Mesothelial cell of epicardium (in vitro differentiated cells): ENCODE results near the gene PRAC2. TPM values are rescaled to one million over a fixed set of nuclear protein-coding genes. Genes with fewer than 3 reads are reported as not detected.
A peak's percentile ranks its signal among the peaks of the same experiment; 100 is the strongest.

Experiments
- DNase-seq, 2 experiments: peaks; one replicate each; pipeline ENCODE4 v3.0.0; 2021; ENCODE audit warnings: low spot score in 2 of 2; ENCODE audit not compliant: unreplicated experiment in 2 of 2
- H3K27ac Mint-ChIP-seq: 2 replicates; pipeline ENCODE4 v1.8.0; 2021; ENCODE audit warnings: mixed read lengths
- H3K27me3 Mint-ChIP-seq: 2 replicates; pipeline ENCODE4 v1.8.0; 2021; ENCODE audit warnings: low read depth, mixed read lengths
- H3K36me3 Mint-ChIP-seq: 2 replicates; pipeline ENCODE4 v1.8.0; 2021; ENCODE audit warnings: mixed read lengths
- H3K4me1 Mint-ChIP-seq: 2 replicates; pipeline ENCODE4 v1.8.0; 2021; ENCODE audit warnings: mixed read lengths
- H3K4me3 Mint-ChIP-seq: 2 replicates; pipeline ENCODE4 v1.8.0; 2021; ENCODE audit warnings: mild to moderate bottlenecking, moderate library complexity, mixed read lengths
- H3K9me3 Mint-ChIP-seq: 2 replicates; pipeline ENCODE4 v1.8.0; 2021; ENCODE audit warnings: mixed read lengths
- total RNA-seq: library from RNA; stranded (reverse); gene quantifications from 3 replicates; pipeline ENCODE4 v1.2.1, GENCODE V29; 2021
- TF ChIP-seq, protein P1 (sequence below): fragments of 200-600 bp; sonication (generic); IDR thresholded peaks from one replicate; pipeline ENCODE4 v1.5.0; 2021; ENCODE audit warnings: antibody characterized with exemption; ENCODE audit not compliant: unreplicated experiment

PRAC2 gene
- 7.3 to 8.5 TPM (median 7.9 TPM) in 3 replicates for total RNA-seq

DNA sequence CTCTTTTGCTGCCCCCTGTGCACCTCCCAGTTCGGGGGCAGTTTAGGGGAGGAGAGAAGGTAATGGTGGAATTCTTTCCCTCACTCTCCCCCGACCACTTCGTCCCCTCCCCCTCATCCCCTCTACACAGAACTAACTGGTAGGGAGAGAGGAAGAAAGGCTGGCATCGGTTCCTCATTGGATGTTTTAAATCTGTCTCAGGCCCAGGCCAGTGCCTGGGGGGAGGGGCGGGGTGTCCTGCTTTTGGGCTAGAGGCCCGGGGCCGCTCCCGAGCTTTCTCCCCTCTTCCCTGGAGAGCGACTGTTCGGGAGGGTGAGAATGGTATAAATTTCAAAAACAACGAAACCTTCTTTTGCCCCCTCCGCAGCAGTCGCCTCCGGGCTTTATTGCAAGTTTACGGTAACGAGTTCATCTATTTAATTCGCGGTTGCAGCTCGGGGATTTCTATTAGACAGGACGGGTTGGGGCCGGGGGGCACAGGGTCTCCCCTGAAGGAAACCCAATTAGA, at the start of gene PRAC2:
Gene PRAC2 (plus strand): TSS at position 271 of the 508 bp plus-strand sequence. CDS start 1,226 bp downstream, outside the sequence.
- H3K4me3 Mint-ChIP-seq = peak within 1 kb of the TSS; percentile 79
- peaks cover 51% of the 10 kb centered on the region for H3K4me1 Mint-ChIP-seq
- no peak for DNase-seq

DNA sequence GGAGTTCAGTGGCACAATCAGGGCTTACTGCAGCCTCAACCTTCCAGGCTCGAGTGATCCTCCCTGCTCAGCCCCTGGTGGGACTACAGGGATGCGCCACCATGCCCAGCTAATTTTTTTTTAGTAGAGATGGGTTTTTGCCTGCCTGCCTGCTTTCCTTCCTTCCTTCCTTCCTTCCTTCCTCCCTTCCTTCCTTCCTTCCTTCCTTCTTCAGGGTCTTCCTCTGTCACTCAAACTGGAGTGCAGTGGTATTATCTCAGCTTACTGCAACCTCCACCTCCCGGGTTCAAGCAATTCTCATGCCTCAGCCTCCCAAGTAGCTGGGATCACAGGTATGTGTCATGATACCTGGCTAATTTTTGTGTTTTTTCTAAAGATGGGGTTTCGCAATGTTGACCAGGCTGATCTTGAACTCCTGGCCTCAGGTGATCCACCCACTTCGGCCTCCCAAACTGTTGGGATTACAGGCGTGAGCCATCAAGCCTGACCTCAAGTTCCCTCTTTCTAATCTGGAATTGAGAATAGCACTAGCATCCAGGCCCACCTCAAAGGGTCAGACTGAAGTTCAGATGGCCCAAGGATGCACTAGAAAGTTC, 45.9 kb upstream of the PRAC2 start:
- peaks cover 33% of the 10 kb centered on the region for H3K27me3 Mint-ChIP-seq
- no peak overlapping the region for H3K4me3 Mint-ChIP-seq
- no peaks in the 10 kb centered on the region for H3K36me3 Mint-ChIP-seq
- TF ChIP-seq, protein P1, sequence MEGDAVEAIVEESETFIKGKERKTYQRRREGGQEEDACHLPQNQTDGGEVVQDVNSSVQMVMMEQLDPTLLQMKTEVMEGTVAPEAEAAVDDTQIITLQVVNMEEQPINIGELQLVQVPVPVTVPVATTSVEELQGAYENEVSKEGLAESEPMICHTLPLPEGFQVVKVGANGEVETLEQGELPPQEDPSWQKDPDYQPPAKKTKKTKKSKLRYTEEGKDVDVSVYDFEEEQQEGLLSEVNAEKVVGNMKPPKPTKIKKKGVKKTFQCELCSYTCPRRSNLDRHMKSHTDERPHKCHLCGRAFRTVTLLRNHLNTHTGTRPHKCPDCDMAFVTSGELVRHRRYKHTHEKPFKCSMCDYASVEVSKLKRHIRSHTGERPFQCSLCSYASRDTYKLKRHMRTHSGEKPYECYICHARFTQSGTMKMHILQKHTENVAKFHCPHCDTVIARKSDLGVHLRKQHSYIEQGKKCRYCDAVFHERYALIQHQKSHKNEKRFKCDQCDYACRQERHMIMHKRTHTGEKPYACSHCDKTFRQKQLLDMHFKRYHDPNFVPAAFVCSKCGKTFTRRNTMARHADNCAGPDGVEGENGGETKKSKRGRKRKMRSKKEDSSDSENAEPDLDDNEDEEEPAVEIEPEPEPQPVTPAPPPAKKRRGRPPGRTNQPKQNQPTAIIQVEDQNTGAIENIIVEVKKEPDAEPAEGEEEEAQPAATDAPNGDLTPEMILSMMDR = no peak
- H3K4me1 Mint-ChIP-seq = peaks cover 3% of the 10 kb centered on the region
- no peak for DNase-seq
- H3K9me3 Mint-ChIP-seq = no peaks in the 10 kb centered on the region
- H3K27ac Mint-ChIP-seq = no peak overlapping the region

More for the DNA sequence above, at the start of gene PRAC2:
- TF ChIP-seq, protein P1 = no peak
- Mint-ChIP-seq H3K9me3 (no peaks in the 10 kb centered on the region), H3K36me3 (no peaks in the 10 kb centered on the region), H3K27me3 (peaks cover 98% of the 10 kb centered on the region), H3K27ac (peak within 1 kb of the TSS; percentile 95)

DNA sequence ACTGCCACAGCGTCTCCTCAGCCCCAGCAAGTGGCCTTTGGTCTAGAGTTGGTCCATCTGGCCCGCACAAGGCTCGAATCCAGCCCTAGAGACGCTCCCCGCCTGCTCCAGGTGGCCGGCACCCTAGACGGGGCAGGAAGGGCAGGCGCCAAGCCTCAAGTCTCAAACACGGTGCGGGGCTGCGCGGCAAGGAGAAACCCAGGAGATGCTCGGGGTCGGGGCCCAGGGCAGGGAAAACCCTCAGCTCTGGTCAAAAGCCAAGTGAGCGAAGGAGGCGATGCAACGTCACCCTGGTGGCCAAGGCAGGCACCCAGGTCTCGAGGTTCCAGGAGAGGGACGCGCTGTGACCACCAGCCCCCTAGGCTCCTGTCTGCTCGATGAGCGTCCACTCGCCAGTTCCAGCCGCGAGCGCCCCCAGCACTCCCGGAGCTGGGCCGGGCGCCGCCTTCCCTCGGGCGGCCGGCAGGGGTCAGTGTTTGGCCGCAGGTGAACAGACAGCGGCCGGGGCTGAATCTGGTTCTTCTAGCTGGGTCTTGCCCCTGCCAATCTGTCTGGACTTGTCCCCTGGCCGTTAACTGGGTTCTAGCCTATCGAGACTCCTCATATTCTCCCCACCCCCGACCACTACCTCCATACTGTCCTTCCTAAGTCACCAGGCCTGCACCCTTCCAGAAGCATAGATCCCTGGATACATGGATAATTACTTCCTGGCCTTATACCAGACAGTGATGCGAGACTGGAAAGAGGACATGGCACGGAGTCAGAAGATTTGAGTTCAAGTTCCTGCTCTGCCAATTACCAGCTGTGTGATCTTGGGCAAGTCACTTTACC, 44.6 kb upstream of the PRAC2 start:
- no peak overlapping the region for H3K27ac Mint-ChIP-seq
- DNase-seq = peak; percentile 66 to 89
- peak overlapping the region; percentile 42 for H3K4me3 Mint-ChIP-seq
- H3K27me3 Mint-ChIP-seq = peaks cover 33% of the 10 kb centered on the region
- H3K4me1 Mint-ChIP-seq = peaks cover 3% of the 10 kb centered on the region
- TF ChIP-seq, protein P1 = peak; percentile 92
- no peaks in the 10 kb centered on the region for H3K36me3 Mint-ChIP-seq
- H3K9me3 Mint-ChIP-seq = no peaks in the 10 kb centered on the region

DNA sequence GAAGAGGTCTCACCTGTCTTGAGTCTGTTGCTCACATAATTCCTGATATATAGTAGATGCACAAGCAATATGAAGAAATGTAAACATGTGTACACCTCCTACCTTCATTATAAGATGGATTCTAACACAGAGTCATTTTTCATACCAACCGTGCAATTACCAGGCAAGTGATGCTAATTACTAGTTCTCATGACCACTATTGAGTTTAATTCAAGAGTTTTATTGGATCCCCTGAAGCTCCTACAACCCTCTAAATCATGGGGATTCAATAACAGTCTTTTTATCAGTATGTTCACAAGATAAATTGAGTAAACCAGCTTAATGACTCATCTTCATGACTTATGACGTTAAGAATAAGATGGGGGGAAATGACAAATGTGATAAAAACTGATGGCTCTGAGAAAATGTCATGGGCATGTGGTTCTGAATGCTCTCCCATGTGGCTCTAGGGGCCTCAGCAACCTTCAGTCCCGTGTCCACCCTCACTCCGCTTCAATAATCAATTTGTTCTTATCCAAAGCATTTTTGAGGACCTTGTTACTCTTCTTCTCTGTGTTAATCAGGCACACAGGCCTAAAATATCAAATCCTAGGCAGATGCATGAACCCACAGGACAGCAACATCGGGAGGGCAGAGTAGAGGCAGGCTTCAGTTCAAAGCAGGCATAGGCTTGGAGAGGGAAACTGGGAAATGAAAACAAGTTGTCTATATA, 43.4 kb upstream of the PRAC2 start:
- Mint-ChIP-seq H3K36me3 (no peaks in the 10 kb centered on the region), H3K27ac (no peak overlapping the region), H3K4me3 (no peak overlapping the region), H3K9me3 (no peaks in the 10 kb centered on the region), H3K27me3 (peaks cover 31% of the 10 kb centered on the region), H3K4me1 (peaks cover 3% of the 10 kb centered on the region)
- TF ChIP-seq, protein P1 = no peak
- DNase-seq = no peak

DNA sequence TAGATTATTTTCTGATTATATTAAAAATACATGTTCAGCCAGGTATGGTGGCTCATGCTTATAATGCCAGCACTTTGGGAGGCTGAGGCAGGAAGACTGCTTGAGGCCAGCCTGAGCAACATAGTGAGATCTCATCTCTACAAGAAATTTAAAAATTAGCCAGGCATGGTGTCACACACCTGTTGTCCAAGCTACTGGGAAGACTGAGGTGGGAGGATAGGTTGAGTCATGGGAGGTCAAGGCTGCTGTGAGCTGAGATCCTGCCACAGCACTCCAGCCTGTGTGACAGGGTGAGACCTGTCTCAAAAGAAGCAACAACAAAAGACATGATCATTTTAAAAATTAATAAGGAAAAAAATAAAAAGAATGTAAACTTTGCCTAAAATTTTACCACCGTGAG, 41.4 kb upstream of the PRAC2 start:
- no peak overlapping the region for H3K27ac Mint-ChIP-seq
- H3K9me3 Mint-ChIP-seq = no peaks in the 10 kb centered on the region
- peaks cover 18% of the 10 kb centered on the region for H3K27me3 Mint-ChIP-seq
- DNase-seq = no peak
- no peaks in the 10 kb centered on the region for H3K36me3 Mint-ChIP-seq
- H3K4me1 Mint-ChIP-seq = peaks cover 3% of the 10 kb centered on the region
- TF ChIP-seq, protein P1 = no peak
- no peak overlapping the region for H3K4me3 Mint-ChIP-seq
